Trophoblast cell (in vitro differentiated cells and primary cell): Measurements from ENCODE around the gene APBA2.

ENCODE experiments used
- DNase-seq, 2 donors: peaks; one replicate each; pipeline ENCODE4 v3.0.0-alpha.2; 2016
- H2AFZ ChIP-seq: 2 replicates; pipeline ENCODE4 v1.6.1; 2013; ENCODE audit warnings: low read length, moderate library complexity, mild to moderate bottlenecking; ENCODE audit not compliant: insufficient read depth, poor library complexity
- H2AK5ac ChIP-seq: 2 replicates; pipeline ENCODE4 v1.6.1; 2013; ENCODE audit warnings: mild to moderate bottlenecking, low read length
- H2BK120ac ChIP-seq: 2 replicates; pipeline ENCODE4 v1.6.1; 2013; ENCODE audit warnings: low read length, mild to moderate bottlenecking, moderate library complexity; ENCODE audit not compliant: insufficient read depth, poor library complexity
- H2BK12ac ChIP-seq: 2 replicates; pipeline ENCODE4 v1.6.1; 2013; ENCODE audit warnings: mild to moderate bottlenecking, low read length, moderate library complexity
- H2BK5ac ChIP-seq: 2 replicates; pipeline ENCODE4 v1.6.1; 2013; ENCODE audit warnings: low read length, low read depth, moderate library complexity, mild to moderate bottlenecking; ENCODE audit not compliant: poor library complexity
- H3K14ac ChIP-seq: 2 replicates; pipeline ENCODE4 v1.6.1; 2013; ENCODE audit warnings: mild to moderate bottlenecking, low read length
- H3K18ac ChIP-seq: 2 replicates; pipeline ENCODE4 v1.6.1; 2013; ENCODE audit warnings: mild to moderate bottlenecking, low read length
- H3K23ac ChIP-seq: 2 replicates; pipeline ENCODE4 v1.6.1; 2013; ENCODE audit warnings: low read length
- H3K27ac ChIP-seq: 2 replicates; pipeline ENCODE4 v1.5.1; 2013; ENCODE audit warnings: low read depth, mild to moderate bottlenecking, inconsistent platforms, low read length, moderate library complexity
- H3K27me3 ChIP-seq: 2 replicates; pipeline ENCODE4 v1.6.1; 2013; ENCODE audit warnings: inconsistent platforms, mild to moderate bottlenecking, low read length, moderate library complexity; ENCODE audit not compliant: insufficient read depth
- H3K36me3 ChIP-seq, 2 experiments: 1 replicate in 1 of 2; 2 replicates in 1 of 2; pipeline ENCODE4 v1.6.1; 2013; ENCODE audit warnings: low read length in 2 of 2, mild to moderate bottlenecking in 2 of 2, moderate library complexity in 1 of 2; ENCODE audit not compliant: insufficient read depth in 2 of 2, control insufficient read depth in 1 of 2
- H3K4ac ChIP-seq: 2 replicates; pipeline ENCODE4 v1.6.1; 2013; ENCODE audit warnings: low read depth, mild to moderate bottlenecking, low read length, moderate library complexity
- H3K4me1 ChIP-seq, 2 experiments: 1 replicate in 1 of 2; 2 replicates in 1 of 2; pipeline ENCODE4 v1.6.1; 2013; ENCODE audit warnings: low read length in 2 of 2, mild to moderate bottlenecking in 2 of 2, moderate library complexity in 1 of 2; ENCODE audit not compliant: insufficient read depth in 2 of 2, control insufficient read depth in 1 of 2
- H3K4me2 ChIP-seq: 2 replicates; pipeline ENCODE4 v1.6.1; 2013; ENCODE audit warnings: inconsistent platforms, mild to moderate bottlenecking, low read length, moderate library complexity
- H3K4me3 ChIP-seq: 2 replicates; pipeline ENCODE4 v1.5.1; 2013; ENCODE audit warnings: mild to moderate bottlenecking, low read depth, low read length, inconsistent platforms
- H3K79me1 ChIP-seq: one replicate; pipeline ENCODE4 v1.6.1; 2013; ENCODE audit warnings: low read length
- H3K79me2 ChIP-seq: 2 replicates; pipeline ENCODE4 v1.6.1; 2013; ENCODE audit warnings: low read length, mild to moderate bottlenecking; ENCODE audit not compliant: control insufficient read depth, insufficient read depth, poor library complexity
- H3K9ac ChIP-seq: 2 replicates; pipeline ENCODE4 v1.6.1; 2013; ENCODE audit warnings: mild to moderate bottlenecking, low read length
- H3K9me3 ChIP-seq: 2 replicates; pipeline ENCODE4 v1.6.1; 2013; ENCODE audit warnings: low read depth, mild to moderate bottlenecking, control low read depth, inconsistent platforms, low read length; ENCODE audit not compliant: insufficient read depth
- H4K12ac ChIP-seq: 2 replicates; pipeline ENCODE4 v1.6.1; 2013; ENCODE audit warnings: low read depth, mild to moderate bottlenecking, low read length, moderate library complexity
- H4K8ac ChIP-seq: 2 replicates; pipeline ENCODE4 v1.6.1; 2013; ENCODE audit warnings: low read depth, mild to moderate bottlenecking, low read length, moderate library complexity
- H4K91ac ChIP-seq: one replicate; pipeline ENCODE4 v1.6.1; 2013; ENCODE audit warnings: low read depth, mild to moderate bottlenecking, low read length, moderate library complexity
- WGBS: extraction: QIAGEN DNeasy Blood & Tissue Kit; methylation state at CpG from one replicate; pipeline ENCODE4 v1.1.7; 2013; ENCODE audit warnings: missing lambda C conversion rate; ENCODE audit not compliant: insufficient read length, insufficient coverage; ENCODE audit errors: extremely low coverage; 5-methylcytosine and 5-hydroxymethylcytosine counted together

Gene APBA2

DNA sequence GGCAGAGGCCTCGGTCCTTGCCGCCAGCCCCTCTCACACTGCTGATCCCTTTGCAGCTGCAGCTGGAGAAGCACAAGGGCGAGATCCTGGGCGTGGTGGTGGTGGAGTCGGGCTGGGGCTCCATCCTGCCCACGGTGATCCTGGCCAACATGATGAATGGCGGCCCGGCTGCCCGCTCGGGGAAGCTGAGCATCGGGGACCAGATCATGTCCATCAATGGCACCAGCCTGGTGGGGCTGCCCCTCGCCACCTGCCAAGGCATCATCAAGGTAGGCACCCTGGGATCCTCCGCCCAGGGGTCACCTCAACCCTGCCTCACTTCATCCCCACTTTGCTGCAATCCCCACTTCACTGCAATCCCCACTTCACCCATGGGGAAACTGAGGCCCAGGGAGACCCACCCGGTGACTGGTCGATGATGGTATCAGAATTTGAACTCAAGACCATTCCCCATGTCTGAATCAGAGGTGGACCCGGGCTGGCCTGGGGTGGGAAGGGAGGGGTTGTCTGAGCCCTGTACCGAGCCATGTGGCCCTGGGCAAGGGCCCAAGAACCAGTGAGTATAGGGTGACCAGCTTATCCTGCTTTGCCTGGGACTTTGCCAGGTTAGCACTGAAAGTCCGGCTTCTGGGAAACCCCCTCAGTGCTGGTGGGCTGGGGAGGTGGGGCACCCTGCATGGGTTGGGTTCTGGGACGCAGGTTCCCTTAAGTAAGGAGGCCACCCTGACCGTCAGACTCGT is 220.9 kb downstream of the APBA2 start:
- Histone ChIP-seq H3K4ac (no peak overlapping the region), H2BK120ac (no peak overlapping the region), H3K14ac (no peak overlapping the region), H3K79me1 (no peaks in the 10 kb centered on the region), H3K27ac (no peak overlapping the region), H3K4me2 (no peak overlapping the region), H3K18ac (no peak overlapping the region), H3K4me1 (peaks cover 0 to 3% of the 10 kb centered on the region in 2 experiments), H2BK5ac (no peak overlapping the region), H4K8ac (no peak overlapping the region), H4K91ac (no peak overlapping the region), H2AK5ac (no peak overlapping the region), H3K36me3 (no peaks in the 10 kb centered on the region), H3K4me3 (no peak overlapping the region), H4K12ac (no peak overlapping the region), H2BK12ac (no peak overlapping the region), H3K79me2 (no peaks in the 10 kb centered on the region), H3K23ac (no peak overlapping the region), H3K27me3 (no peaks in the 10 kb centered on the region), H3K9ac (no peak overlapping the region), H2AFZ (no peak overlapping the region), H3K9me3 (no peaks in the 10 kb centered on the region)
- WGBS = no CpG with 5 or more reads among the region's 21 CpGs
- DNase-seq = no peak

DNA sequence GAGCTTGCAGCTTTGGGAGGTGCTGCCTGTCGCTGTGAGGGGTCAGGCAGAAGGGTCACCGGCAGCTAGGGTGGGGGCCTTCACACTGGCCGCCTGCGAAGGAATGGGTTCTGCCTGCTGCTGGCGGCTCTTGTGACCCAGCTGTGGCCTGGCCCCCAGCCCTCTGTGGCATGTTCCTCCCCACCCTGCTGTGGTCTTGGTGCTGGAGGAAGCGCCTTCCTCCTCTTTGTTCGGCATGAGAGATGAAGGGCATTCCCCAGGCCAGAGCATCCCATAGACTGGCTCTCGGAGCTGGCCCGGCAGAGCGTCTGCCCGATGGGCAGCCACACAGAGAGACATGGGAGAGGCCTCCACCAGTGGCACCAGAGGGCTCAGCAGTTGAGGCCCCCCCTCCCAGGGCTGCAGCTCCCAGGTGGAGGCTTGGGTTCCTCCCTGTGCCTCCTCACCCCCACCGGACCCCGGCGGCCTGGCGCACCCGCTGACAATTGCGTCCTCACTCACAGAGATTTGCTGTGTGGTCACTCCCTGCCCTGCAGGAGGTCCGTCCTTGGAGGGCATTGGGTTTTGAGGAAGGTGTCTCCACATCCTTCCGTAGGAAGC is 221.6 kb downstream of the APBA2 start:
- H3K23ac ChIP-seq = no peak overlapping the region
- H3K27ac ChIP-seq = no peak overlapping the region
- H4K91ac ChIP-seq = no peak overlapping the region
- no peaks in the 10 kb centered on the region for H3K79me2 ChIP-seq
- WGBS = no CpG with 5 or more reads among the region's 19 CpGs
- peaks cover 0 to 3% of the 10 kb centered on the region in 2 experiments for H3K4me1 ChIP-seq
- no peak overlapping the region for H3K9ac ChIP-seq
- H3K4ac ChIP-seq = no peak overlapping the region
- no peak overlapping the region for H2BK12ac ChIP-seq
- H3K9me3 ChIP-seq = no peaks in the 10 kb centered on the region
- H3K14ac ChIP-seq = no peak overlapping the region
- H4K12ac ChIP-seq = no peak overlapping the region
- H4K8ac ChIP-seq = no peak overlapping the region
- H3K4me3 ChIP-seq = no peak overlapping the region
- H2AFZ ChIP-seq = no peak overlapping the region
- H3K36me3 ChIP-seq = no peaks in the 10 kb centered on the region
- H3K79me1 ChIP-seq = no peaks in the 10 kb centered on the region
- no peak for DNase-seq
- H3K4me2 ChIP-seq = no peak overlapping the region
- no peak overlapping the region for H3K18ac ChIP-seq
- H2BK5ac ChIP-seq = no peak overlapping the region
- no peak overlapping the region for H2AK5ac ChIP-seq
- no peaks in the 10 kb centered on the region for H3K27me3 ChIP-seq
- H2BK120ac ChIP-seq = no peak overlapping the region

- H2BK5ac ChIP-seq = no peak overlapping the region
- no peak overlapping the region for H3K4ac ChIP-seq
- no peak overlapping the region for H3K14ac ChIP-seq
- WGBS = no CpG with 5 or more reads among the region's 15 CpGs
- H3K4me1 ChIP-seq = peaks cover 0 to 3% of the 10 kb centered on the region in 2 experiments
- no peak overlapping the region for H4K91ac ChIP-seq
- DNase-seq = no peak
- no peaks in the 10 kb centered on the region for H3K36me3 ChIP-seq
- H2BK12ac ChIP-seq = no peak overlapping the region
- no peak overlapping the region for H2BK120ac ChIP-seq
- H3K9me3 ChIP-seq = no peaks in the 10 kb centered on the region
- no peak overlapping the region for H4K12ac ChIP-seq
- H2AFZ ChIP-seq = no peak overlapping the region
- H3K79me1 ChIP-seq = no peaks in the 10 kb centered on the region
- no peak overlapping the region for H4K8ac ChIP-seq
- no peak overlapping the region for H3K4me2 ChIP-seq
- no peak overlapping the region for H3K23ac ChIP-seq
- no peak overlapping the region for H3K18ac ChIP-seq
- no peaks in the 10 kb centered on the region for H3K79me2 ChIP-seq
- H3K27ac ChIP-seq = no peak overlapping the region
- H3K9ac ChIP-seq = no peak overlapping the region
- H3K4me3 ChIP-seq = no peak overlapping the region
- no peak overlapping the region for H2AK5ac ChIP-seq
- H3K27me3 ChIP-seq = no peaks in the 10 kb centered on the region
Observed at GRCh38 chr15:29107971-29108645, 222.3 kb downstream of the APBA2 start.

GRCh38 chr15:29109762-29110161 is 224.0 kb downstream of the APBA2 start:
- Histone ChIP-seq H3K79me2 (no peaks in the 10 kb centered on the region), H3K27me3 (no peaks in the 10 kb centered on the region), H3K14ac (no peak overlapping the region), H2AK5ac (no peak overlapping the region), H2BK5ac (no peak overlapping the region), H3K4me3 (no peak overlapping the region), H3K23ac (no peak overlapping the region), H3K4ac (no peak overlapping the region), H2AFZ (no peak overlapping the region), H2BK12ac (no peak overlapping the region), H3K9ac (no peak overlapping the region), H4K12ac (no peak overlapping the region), H3K27ac (no peak overlapping the region), H4K91ac (no peak overlapping the region), H3K36me3 (no peaks in the 10 kb centered on the region), H3K4me2 (no peak overlapping the region), H3K4me1 (peaks cover 0 to 1% of the 10 kb centered on the region in 2 experiments), H3K9me3 (no peaks in the 10 kb centered on the region), H3K18ac (no peak overlapping the region), H4K8ac (no peak overlapping the region), H3K79me1 (no peaks in the 10 kb centered on the region), H2BK120ac (no peak overlapping the region)
- no CpG with 5 or more reads among the region's 10 CpGs for WGBS
- no peak for DNase-seq
